GM21737 (cell line): Measurements from ENCODE around the gene PDE7B.

Experiments used
- ATAC-seq: cut with Tn5 transposase; IDR thresholded peaks from one replicate; pipeline ENCODE4 v1.9.1; 2021; ENCODE audit warnings: mild to moderate bottlenecking, moderate library complexity; ENCODE audit not compliant: unreplicated experiment

The PDE7B gene

GRCh38 chr6:135983093-135983492 lies 131.6 kb downstream of the PDE7B start:
- ATAC-seq = no peak

GRCh38 chr6:135983718-135984343 lies 132.3 kb downstream of the PDE7B start:
- no peak for ATAC-seq

- no peak for ATAC-seq
These were observed 134.0 kb downstream of the PDE7B start for GRCh38 chr6:135985471-135985870.

- no peak for ATAC-seq
These were observed 135.7 kb downstream of the PDE7B start for GRCh38 chr6:135987226-135987625.

GRCh38 chr6:135990439-135990838 lies 138.9 kb downstream of the PDE7B start:
- no peak for ATAC-seq

- ATAC-seq = no peak
These were observed 139.5 kb downstream of the PDE7B start for GRCh38 chr6:135990855-135991464.

- ATAC-seq = no peak
These were observed 141.2 kb downstream of the PDE7B start for GRCh38 chr6:135992739-135993138.

- no peak for ATAC-seq
These were observed 141.9 kb downstream of the PDE7B start for GRCh38 chr6:135993361-135993760.

GRCh38 chr6:135994857-135995544 lies 143.5 kb downstream of the PDE7B start:
- no peak for ATAC-seq

- ATAC-seq = no peak
These were observed 144.0 kb downstream of the PDE7B start for GRCh38 chr6:135995545-135995898.

- no peak for ATAC-seq
These were observed 145.2 kb downstream of the PDE7B start for GRCh38 chr6:135996668-135997067.

- no peak for ATAC-seq
These were observed 147.9 kb downstream of the PDE7B start for GRCh38 chr6:135999393-135999792.

GRCh38 chr6:136007345-136007744 lies 155.8 kb downstream of the PDE7B start:
- no peak for ATAC-seq

GRCh38 chr6:136011475-136011874 lies 160.0 kb downstream of the PDE7B start:
- no peak for ATAC-seq

- no peak for ATAC-seq
These were observed 160.8 kb downstream of the PDE7B start for GRCh38 chr6:136012198-136012887.

GRCh38 chr6:136012943-136013342 lies 161.4 kb downstream of the PDE7B start:
- ATAC-seq = no peak

GRCh38 chr6:136014454-136015437 lies 163.2 kb downstream of the PDE7B start:
- no peak for ATAC-seq

GRCh38 chr6:136015531-136015930 lies 164.0 kb downstream of the PDE7B start:
- no peak for ATAC-seq

GRCh38 chr6:136016228-136017225 lies 165.0 kb downstream of the PDE7B start:
- ATAC-seq = no peak
